Measurements from ENCODE around the gene SUPT5H. TPM values are rescaled to one million over a fixed set of nuclear protein-coding genes. Genes with fewer than 3 reads are reported as not detected.

Gene SUPT5H
- total and polyA plus RNA-seq, 2 of the 13 experiments (the other 11 are each of a cell fraction or from before 2014, with no cell fraction given), result 48.2 to 51.7 TPM

GRCh38 chr19:39497701-39497995, 52.3 kb downstream of the SUPT5H start:
- H3K9me3 ChIP-seq (ENCODE audit: low read length), result no peaks in the 10 kb centered on the region
- ATAC-seq (no peak), DNase-seq (ENCODE audit: low spot score) (no peak), FAIRE-seq (no peak)
- H3K79me2 ChIP-seq (ENCODE audit: insufficient read depth, low read length), result no peaks in the 10 kb centered on the region
- no TSS peak for BruUV-seq (replicated peaks)
- H3K4me3 ChIP-seq (replicated peaks in 1 of 3; ENCODE audit: insufficient read depth in 1 of 3, low read depth in 2 of 3, low read length in 3 of 3), result peak overlapping the region in 1 of 3 experiments; percentile 64; a peak in 1 of 6 replicates
- intact Hi-C loops (cut with micrococcal nuclease; ENCODE audit: unreplicated experiment) (no loop called here), in situ Hi-C loops (cut with HindIII; ENCODE audit: extremely low pct_ligation_motif_present, low pct_unique_long_range_greater_than_20kb) (loop anchor here (5.0 kb wide), 1 partner anchor 35 kb away; the partner anchor contains the start of gene EID2B)
- CTCF ChIA-PET (ENCODE audit: low intra/inter-chr PET ratio, low total read pairs), result interaction anchor here (0.8 kb wide), 1 partner anchor 43 kb away, joined by 3 read pairs; no protein-coding TSS in a partner anchor
- H4K20me1 ChIP-seq (ENCODE audit: insufficient read depth, low read length), result no peaks in the 10 kb centered on the region
- H3K27me3 ChIP-seq (ENCODE audit: control insufficient read depth in 1 of 2, insufficient read depth in 2 of 2, low read length in 2 of 2), result peaks cover 5 to 36% of the 10 kb centered on the region in 2 experiments; a peak in 4 of 5 replicates
- no peak for TF ChIP-seq XRCC5 (optimal IDR thresholded peaks at IDR 0.05; ENCODE audit: low read length)
- TF ChIP-seq ZNF251 (CRISPR knock-in tag; IDR thresholded peaks at IDR 0.05), result no peak
- TF ChIP-seq HNRNPK (IDR thresholded peaks at IDR 0.05; ENCODE audit: low read depth, low read length, poor library complexity, severe bottlenecking), result peak; percentile 46
- TF ChIP-seq SMAD3 (CRISPR knock-in tag; IDR thresholded peaks at IDR 0.05), result no peak
- no peak for TF ChIP-seq KLF9 (CRISPR knock-in tag; IDR thresholded peaks at IDR 0.05; ENCODE audit: low read depth)
- TF ChIP-seq TCF7L2 (IDR thresholded peaks at IDR 0.05; ENCODE audit: low read depth, low read length), result no peak
- TF ChIP-seq, protein P1, sequence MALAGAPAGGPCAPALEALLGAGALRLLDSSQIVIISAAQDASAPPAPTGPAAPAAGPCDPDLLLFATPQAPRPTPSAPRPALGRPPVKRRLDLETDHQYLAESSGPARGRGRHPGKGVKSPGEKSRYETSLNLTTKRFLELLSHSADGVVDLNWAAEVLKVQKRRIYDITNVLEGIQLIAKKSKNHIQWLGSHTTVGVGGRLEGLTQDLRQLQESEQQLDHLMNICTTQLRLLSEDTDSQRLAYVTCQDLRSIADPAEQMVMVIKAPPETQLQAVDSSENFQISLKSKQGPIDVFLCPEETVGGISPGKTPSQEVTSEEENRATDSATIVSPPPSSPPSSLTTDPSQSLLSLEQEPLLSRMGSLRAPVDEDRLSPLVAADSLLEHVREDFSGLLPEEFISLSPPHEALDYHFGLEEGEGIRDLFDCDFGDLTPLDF (CRISPR knock-in tag; IDR thresholded peaks at IDR 0.05), result no peak
- 0 out of 2 replicates have a peak, but pooled peaks have one; percentile 20 for TF ChIP-seq TBX2 (CRISPR knock-in tag; IDR thresholded peaks at IDR 0.05; ENCODE audit: borderline replicate concordance)
- 0 out of 2 replicates have a peak, but pooled peaks have one; percentile 17 for TF ChIP-seq RXRB (CRISPR knock-in tag; IDR thresholded peaks at IDR 0.05; ENCODE audit: borderline replicate concordance)
- peak overlapping the region; percentile 89 for H3K4me2 ChIP-seq (ENCODE audit: low read depth, low read length)
- WGBS (ENCODE audit: low lambda C conversion rate), result 0% methylated on average over 6 of the region's 7 CpGs
- peaks cover 24% of the 10 kb centered on the region for H3K4me1 ChIP-seq (ENCODE audit: insufficient read depth, low read length)
- H3K36me3 ChIP-seq (replicated peaks in 1 of 2; ENCODE audit: control insufficient read depth in 1 of 2, insufficient read depth in 2 of 2, low read length in 2 of 2), result no peaks in the 10 kb centered on the region
- H3K9ac ChIP-seq (ENCODE audit: insufficient read depth, low read depth, low read length), result no peak overlapping the region
- POLR2A ChIA-PET, result interaction anchor here (0.8 kb wide), 1 partner anchor 62 kb away, joined by 4 read pairs; the partner anchor contains the start of gene RPS16
- no peak overlapping the region for H3K27ac ChIP-seq (ENCODE audit: extremely low read length, insufficient read depth, low read length)
- H2AFZ ChIP-seq (ENCODE audit: low read length), result no peak overlapping the region
